ENCODE measurements around the gene MRPS10.
A peak's percentile ranks its signal among the peaks of the same experiment; 100 is the strongest.

The MRPS10 gene

DNA sequence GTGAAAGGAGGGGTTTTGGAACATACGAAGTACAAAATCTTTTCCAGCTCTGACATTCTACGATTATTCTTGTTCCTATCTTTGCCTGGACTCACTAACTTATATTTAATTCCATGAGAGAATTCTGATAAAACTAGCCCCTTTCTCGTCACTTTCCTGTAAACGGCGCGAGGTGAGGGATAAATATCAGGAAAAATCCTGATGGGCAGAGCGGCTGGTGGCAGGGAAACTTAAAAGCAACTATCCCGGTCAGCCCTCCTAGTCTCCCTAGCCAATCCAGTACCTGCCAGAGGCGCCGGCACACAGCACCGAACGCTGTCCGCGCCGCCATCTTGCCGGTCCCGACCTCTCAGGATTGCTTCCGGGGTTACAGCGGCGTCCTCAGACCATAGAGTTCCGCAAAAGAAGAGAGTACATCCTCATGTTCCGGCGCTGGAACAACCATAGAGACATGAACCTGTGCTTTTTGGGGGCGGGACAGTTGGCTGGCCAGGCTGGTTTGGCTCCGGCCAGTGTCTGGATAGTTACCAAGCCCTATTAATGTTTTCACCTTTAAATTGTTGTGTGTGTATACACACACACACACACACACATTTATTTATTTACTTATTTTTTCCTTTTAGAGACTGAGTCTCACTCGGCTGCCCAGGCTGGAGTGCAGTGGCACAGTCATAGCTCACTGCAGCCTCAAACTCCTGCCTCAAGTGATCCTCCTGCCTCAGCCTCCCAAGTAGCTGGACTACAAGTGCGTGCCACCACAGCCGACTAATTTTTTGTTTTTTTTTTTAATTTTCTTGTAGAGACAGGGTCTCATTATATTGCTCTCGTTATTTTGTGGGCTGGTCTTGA lies at the start of gene MRPS10:
MRPS10 (minus strand) TSS at position 343 of the 849 bp plus-strand sequence; CDS start at position 331, 12 bp downstream.
- peak; percentile 96 for DNase-seq (ENCODE audit: low spot score)

DNA sequence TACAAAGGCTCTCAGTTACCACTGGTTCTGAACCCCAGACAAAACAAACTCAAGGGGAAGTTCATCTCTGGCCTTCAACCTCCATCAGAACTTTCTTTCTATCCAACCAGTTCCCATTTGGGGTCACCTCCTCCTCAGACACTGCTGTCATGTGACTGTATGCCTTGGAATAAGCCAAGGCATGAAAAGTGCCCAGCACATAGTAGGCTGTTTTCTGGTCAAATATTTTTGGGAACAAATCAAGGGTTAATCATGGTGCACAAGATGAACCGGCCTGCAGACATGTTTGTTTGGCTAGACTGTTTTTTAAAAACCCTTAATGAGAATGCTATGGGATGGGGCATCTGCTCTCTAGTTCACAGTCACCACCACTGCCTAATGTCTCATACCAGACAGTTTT lies 48.9 kb upstream of the MRPS10 start:
- DNase-seq (ENCODE audit: low spot score) = no peak

DNA sequence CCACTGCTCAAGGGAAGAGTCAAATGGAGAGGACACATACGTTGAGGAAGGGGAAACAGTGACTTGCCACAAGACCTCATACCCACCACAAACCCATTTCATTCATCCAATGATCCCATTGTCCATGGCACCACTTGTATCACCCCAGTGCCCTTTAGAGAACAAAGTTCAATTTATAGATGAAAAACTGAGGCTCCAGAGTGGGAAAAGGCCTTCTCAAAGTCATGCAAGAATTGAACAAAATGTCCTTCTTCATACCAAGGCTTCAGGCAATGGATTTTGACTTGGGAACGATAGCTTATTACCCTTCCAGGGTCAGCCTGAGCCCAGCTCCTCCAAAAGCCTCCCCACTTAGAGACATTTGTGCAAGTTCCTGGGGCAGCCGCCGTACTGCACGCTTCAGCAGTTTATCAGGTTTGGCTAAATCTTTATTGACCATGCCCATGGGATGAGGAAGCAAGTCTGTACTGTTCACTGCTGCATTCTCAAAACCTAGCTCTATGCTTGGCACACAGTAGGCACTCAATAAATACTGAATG lies 47.3 kb upstream of the MRPS10 start:
- no peak for DNase-seq (ENCODE audit: low spot score)

DNA sequence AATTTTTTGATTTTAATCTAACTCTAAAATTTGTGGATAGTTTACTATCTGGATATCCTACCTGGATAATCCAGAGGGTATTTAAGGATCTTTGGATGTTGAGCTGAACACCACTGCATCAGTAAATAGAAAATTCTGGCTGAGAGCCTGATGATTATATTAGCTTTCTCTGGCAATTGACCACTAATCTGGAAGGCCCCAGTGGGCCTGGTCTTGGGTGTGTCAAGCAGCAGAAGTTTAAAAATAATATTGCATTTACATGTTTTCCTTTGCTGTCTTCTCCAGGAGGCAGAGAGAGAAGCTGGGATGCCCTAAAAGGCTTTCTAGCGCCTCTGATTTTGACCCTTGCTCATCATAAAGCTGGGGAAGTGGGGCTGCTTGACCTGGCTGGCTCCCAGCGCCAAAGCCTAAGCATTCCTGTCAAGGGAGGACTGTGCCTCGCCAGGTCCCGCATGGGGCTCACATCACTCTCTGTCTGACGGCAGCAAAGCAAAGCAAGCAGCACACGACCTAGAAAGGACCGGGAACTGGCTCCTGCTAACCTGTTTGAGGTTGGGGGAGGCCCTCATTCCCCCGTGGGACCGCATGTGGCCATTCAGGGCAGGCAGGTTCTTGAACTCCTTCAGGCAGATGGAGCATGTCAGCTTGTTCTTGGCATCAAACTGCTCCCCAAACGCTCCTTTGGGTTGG lies 46.6 kb upstream of the MRPS10 start:
- DNase-seq (ENCODE audit: low spot score) = no peak

DNA sequence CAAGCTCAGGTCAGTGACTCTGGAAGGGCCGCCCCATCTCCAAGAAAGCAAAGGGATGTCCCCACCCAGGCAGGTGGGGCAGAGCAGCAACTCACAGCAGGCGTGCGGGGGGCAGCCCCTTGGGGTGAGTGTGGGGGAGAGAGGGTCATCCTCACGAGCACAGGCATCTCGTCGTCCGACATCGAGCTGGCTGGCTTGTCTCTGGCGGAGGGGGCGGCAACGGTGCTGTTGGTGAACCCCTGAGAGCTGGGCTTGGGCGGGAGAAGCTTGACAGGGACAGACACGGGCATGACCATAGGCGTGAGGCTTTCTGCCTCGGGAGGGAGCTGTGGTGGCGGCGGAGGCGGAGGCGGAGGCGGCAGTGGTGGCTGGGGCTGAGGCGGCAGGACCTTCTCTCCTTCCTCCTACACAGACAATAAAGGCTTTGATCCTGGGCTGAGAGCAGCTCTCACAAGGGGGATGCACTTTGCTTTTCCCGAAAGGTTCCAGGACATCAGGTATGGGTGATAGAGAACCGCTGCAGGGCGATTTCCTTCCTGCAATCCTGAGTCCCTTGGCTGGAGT lies 45.6 kb upstream of the MRPS10 start:
- no peak for DNase-seq (ENCODE audit: low spot score)

DNA sequence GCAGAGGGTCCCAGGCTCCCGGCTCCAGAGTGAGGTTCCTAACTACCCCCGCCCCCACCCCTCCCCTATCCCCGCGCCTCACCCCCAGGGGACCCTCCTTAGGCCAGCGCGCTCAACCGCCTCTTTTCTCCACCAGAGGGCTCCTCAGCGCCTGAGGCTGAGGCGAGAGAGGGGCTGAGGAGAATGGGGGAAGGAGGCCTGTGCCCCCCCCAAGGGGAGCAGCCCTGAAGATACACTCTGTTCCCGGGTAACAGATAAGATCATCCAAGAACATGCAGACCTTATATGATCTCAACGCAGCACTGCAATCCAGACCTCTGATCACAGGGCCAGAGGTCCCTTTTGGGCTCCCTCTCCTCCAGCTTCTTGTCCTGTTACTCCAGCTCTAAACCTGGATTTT lies 43.3 kb upstream of the MRPS10 start:
- peak; percentile 55 for DNase-seq (ENCODE audit: low spot score)

DNA sequence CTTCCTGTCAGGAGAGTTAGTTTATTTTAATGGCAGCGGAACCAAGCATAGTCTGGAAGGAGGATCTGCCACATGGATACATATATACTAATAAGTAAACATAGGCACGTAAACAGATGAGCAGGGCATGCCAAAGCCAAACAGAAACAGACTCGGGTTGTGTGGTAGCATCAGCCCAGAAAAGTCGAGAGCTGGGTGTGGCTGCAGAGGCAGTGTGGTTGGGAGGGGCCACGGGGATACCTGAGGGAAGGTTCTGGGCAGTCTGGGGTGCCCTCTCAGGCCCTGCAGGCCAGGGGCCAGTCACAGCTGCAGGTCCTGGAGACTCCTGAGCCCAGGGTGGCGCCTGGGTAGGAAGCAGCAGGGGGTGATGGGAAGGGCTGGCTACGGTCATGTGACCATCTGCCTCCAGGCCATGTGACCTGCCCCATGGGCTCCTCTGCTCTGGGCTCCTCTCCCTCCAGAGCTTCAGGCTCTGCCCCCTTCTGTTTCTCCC lies 42.8 kb upstream of the MRPS10 start:
- no peak for DNase-seq (ENCODE audit: low spot score)

DNA sequence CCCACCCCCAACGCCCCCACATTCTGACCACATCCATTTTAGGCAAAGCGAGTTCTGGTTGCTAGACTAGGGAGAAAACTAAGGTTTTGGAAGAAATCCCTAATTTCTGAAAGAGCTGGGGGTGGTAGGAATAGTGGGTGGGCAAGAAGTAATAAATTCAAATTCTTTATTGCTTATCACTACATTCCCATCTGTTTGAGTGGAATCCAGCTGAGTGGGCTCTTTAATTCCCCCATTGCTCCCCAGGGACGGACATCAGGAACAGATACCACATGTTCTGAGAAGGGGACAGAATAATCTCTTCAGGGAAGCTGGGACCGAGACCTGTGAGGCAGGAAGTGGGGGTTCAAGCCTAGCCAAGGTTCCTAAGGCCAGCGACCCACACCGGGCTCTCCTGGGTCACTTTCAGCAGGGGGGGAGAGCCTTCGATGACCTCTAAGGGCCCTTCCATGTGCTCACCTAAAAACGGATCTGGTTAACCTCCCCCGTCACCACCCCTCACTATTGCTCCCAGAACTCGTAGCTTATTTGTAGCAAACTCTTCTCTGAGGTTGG lies 42.3 kb upstream of the MRPS10 start:
- DNase-seq (ENCODE audit: low spot score) = no peak

DNA sequence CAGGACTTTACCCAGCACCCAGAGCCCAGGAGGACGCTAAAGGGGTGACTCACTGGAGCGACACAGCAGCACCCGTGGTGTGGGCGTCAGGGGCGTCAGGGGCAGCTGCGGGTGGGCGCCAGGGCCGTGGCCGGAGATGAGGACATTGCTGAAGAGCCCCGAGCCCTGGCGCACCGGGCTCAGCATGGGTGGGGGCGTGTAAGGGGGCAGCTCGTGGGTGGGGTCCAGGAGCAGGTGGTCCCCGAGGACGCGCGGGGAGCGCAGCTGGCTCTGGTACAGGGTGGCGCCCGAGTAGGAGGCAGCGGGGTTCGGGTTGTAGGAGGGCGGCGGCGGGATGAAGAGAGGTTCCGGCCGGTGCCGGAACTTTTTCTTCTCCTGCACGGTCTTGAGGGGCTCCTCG lies 41.6 kb upstream of the MRPS10 start:
- DNase-seq (ENCODE audit: low spot score) = no peak

DNA sequence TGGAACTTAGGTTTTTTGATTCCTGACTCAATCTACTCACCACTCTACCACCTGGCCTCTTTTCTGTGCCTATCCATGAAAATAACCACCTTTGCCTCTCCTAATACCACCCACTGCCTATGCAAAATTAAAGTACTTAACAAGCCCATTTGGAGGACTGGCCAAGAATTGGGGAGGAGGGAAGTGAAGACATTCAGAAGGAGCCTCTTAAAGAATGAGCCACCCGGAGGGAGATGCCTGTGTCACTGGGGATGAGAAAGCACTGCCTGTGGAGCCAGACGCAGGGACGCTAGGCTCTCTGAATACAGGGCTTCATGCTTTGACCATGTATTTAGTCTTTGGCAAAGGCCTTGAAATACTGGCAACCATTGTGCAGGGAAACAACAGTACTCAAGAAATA lies 40.0 kb upstream of the MRPS10 start:
- no peak for DNase-seq (ENCODE audit: low spot score)

DNA sequence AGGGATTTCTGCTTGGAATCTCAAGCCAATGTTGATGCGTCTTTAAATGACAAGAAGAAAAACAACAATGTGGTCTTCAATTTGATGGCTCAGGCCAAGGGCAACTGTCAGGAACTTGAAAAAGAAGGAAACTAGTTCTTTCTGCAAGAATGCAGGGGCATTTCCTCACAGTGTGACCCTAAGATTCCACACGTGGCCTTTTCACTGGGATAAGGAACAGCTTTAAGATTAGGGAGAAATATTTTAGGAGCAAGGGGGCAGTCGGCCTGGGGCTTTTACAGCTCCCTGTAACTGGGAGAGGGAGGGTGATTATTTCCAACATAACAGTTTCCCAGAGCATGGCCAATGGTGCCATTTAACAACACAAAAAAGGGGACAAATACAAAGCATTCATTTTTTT lies 39.4 kb upstream of the MRPS10 start:
- DNase-seq (ENCODE audit: low spot score) = no peak

DNA sequence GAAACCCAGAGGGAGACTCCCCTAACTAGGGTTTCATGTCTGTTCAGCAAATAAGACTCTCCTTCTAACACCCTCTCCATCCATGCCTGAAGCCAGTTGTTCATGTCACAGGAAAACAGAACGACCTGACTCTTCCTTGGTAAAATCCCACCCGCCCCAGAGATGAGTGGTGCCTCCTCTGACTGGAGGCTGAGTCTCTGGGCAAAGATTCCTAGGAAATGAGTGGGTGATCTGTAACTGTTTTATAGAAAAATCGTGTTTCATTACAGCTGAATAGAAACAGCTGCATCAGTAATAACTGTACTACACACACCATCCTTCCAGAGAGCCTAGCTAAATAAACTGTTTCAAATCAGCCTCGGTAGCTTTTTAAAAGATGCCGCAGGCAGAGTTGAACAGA lies 37.4 kb upstream of the MRPS10 start:
- peak; percentile 39 for DNase-seq (ENCODE audit: low spot score)

DNA sequence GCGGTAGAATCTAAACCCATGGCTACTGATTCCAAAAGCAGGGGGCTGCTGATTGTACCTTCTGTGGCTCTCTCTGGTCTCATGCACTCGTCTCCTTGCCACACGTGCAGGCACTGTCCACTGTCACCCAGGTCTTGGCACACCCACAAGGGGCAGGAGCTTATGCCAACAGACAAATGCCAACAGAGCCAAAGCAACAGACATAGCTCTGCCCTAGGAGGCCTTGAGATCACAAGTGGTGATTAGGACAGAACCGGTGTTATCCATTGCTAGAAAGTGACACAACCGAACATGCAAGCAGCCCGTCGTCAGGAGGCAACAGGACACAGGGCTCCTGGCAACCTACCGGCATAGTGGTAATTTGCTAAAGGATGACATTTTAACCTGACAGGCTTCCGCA lies 36.8 kb upstream of the MRPS10 start:
- DNase-seq (ENCODE audit: low spot score) = no peak

DNA sequence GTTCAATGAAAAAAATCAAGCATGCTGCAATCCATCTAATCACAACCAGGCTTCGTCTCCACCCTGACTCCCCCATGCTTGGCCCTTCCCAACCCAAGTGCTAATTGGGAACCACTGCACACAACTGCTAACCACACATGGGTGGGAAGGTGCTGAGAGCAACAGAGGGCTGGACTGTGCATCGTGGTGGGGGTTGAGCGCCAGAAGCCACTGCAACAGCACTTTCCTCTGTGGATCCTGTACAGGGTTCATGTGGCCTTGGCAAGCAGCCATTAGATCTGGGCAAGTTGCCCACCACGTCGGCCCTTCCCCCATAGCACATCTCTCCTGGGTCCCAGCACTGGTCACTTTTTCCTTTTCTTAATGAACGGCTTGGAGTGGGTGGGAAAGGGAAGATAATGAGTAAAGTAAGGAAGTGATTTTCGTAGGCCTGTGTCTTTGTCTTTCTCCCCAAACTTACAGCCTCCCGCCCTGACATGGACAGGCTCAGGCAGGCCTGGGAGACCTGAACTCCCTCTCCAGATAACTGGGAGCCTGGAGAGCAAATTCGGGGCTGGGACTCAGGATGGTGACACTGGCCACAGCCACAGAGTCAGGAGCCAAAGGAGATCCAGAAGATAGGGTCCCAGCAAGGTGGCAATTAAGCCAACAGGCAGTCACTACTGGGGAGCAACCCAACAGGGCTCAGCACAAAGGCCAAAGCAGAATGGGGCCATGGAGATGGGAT lies 34.4 kb upstream of the MRPS10 start:
- DNase-seq (ENCODE audit: low spot score) = peak; percentile 83

DNA sequence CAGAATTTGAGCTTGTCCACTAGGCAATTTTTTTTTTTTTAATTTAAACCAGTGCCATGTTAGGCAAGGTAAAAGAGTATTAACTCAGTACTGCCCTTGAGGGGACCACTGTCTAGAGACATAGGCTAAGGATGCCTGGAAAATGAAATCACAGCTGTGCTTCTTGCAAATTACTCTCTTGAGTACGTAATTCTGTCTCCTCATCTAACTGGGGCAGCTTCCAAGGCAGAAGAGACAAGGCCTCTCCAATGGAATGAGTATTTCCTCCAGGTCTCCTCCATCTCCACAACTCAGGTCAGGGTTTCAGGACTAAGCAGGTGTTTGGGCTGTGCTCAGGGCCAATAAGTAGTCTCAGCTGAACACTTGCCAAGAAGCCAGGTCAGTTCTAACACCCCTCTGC lies 33.8 kb upstream of the MRPS10 start:
- peak; percentile 72 for DNase-seq (ENCODE audit: low spot score)

DNA sequence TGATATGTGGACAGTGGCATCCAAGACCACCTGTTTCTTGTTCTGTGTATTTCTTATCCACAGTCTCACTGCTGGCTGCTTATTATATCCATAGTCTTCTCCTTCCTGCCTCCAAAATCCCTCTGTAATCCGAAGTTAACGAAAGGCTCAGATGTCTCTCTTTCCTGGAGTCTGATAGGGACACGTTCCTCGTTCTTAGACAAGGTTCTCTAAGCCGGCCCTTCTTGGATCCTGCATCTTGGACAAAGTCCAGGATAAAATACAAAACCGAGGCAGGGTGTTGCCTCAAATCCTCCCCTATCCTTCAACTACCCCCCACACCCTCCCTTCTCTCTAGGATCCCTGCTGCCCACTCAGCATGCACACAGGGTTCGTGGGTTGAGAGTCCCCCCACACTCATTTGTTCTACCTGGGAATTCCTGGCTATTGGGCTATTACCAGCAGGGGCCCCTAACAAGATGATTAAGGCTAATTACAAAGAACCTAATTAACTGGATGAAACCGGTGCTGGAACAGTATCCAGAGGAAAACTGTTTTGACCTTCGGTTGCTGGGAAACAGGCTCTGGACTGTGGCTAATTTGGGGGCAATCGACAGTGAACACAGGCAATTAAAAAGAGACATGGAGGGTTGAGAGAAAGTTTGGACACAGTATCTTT lies 32.7 kb upstream of the MRPS10 start:
- DNase-seq (ENCODE audit: low spot score) = no peak

DNA sequence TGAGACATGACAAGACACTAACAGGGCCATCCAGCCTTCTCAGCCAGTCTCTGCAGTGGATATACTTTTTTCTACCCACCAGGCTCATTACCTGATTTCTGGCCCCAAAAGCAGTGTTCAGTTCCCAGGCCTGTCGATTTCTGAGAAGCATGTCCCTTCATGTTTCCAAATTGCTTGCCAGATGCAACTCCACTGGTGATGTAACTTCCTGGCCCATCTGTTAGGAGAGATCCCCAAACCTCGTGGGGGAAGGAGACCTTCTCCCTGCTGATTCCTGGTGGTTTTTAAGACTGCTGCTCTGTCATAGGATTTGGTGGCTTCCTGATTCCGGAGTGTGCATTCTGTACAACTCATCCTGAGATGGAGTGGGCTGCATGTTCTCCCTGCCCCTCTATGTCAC lies 31.6 kb upstream of the MRPS10 start:
- DNase-seq (ENCODE audit: low spot score) = peak; percentile 39

DNA sequence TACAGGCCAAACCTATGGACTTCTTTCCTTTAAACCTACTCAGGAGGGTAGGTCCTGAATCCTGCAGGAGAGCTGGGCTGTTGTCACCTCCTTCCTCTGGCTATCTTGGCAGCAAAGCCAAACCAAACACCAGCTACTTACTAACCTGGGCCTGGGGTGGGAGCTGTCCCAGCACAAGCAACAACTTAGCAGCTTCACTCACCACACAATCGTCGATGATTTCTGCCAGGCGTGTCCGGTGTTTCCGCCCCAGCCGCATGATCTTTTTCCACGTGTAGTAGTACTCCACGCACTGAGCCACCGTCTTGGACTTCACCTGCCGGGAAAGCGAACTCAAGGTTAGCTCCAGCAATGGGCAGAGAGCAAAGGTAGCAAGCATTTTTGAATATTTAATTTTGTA lies 25.4 kb upstream of the MRPS10 start:
- DNase-seq (ENCODE audit: low spot score) = no peak

DNA sequence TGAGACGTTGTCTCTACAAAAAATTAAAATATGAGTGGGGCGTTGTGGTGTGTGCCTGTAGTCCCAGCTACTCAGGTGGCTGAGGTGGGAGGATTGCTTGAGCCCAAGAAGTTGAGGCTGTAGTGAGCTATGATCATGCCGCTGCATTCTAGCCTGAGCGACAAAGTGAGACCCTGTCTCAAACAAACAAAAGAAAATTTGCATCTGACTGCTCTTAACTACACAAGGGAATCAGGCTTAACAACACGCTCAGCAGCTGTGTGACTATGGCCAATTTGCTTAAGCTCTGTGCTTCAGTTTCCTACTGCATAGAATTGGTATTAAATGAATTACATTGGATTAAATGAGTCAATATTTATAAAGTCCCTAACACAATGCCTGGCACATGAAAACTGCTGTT lies 24.3 kb upstream of the MRPS10 start:
- DNase-seq (ENCODE audit: low spot score) = no peak

DNA sequence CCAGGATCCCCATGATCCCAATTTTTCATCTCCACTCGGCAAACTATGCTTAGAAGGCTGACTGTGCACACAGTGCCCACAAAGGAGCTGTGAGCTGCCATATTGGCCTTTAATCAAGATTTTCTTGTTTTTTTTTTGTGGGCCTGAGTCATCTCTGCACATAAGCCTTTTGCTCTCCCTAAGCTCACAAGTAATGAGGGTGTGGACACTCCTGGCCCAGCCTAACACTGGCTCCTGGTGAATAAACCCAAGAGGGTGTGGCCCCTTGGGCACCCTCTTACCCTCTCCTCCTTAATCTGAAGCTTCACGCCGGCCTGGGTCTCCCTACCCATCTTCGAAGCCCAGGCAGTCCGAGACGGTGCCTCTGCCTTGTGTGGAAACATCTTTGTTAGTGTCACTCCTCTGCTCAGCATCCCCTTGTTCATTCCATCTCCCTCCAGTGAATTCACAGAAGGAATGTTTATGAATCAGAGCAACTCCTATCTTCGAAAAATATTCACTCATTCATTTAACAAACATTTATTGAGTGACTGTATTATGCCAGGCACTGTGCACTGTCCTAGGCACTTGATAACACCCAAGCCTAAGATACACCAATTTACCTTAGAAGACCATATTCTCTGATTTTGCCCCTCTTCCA lies 22.2 kb upstream of the MRPS10 start:
- DNase-seq (ENCODE audit: low spot score) = peak; percentile 73

DNA sequence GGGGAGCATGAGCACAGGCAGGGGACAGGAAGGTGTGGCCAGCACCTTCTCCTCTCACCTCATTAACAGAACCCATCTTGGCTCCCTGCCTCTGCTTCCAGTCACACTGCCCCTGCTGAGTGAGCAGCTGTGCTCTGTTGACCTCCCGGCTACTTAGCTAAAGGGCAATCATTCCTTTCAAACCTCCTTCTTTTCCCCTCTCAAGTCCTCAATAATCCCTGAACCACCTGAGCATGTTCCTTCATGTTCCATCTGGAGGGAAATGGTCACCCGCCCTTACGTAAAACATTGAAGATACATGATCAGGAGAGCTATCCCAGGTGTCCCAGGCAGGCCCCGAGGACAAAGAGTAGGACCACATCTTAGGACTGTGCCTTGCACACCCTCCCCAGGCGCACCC lies 21.7 kb upstream of the MRPS10 start:
- no peak for DNase-seq (ENCODE audit: low spot score)

Data from AG20443 (cell line).